CD4-positive, alpha-beta T cell (primary cell): ENCODE results near the gene PIAS4. TPM values are rescaled to one million over a fixed set of nuclear protein-coding genes. Genes with fewer than 3 reads are reported as not detected.

Source experiments
- ATAC-seq: fragments of 200-7000 bp; cut with Tn5 transposase; one replicate; pipeline ENCODE4 v1.10.0; 2022; ENCODE audit warnings: mild to moderate bottlenecking; ENCODE audit not compliant: poor library complexity
- CTCF ChIA-PET: fragments of 350-600 bp; sonication (Branson Sonifier 250); formaldehyde crosslinking; loops from one replicate; lab custom pipeline; 2021; ENCODE audit warnings: antibody characterized with exemption, inconsistent platforms; lab: Charles Lee
- POLR2A ChIA-PET: fragments of 350-600 bp; sonication (Branson Sonifier 250); formaldehyde crosslinking; loops from one replicate; lab custom pipeline; 2021; ENCODE audit warnings: antibody characterized with exemption, inconsistent platforms; lab: Charles Lee
- DNase-seq, 14 experiments: peaks; one replicate each; pipeline ENCODE4 v3.0.0-alpha.2; 2013 to 2020; ENCODE audit warnings: mixed read lengths in 2 of 14
- H3K27ac ChIP-seq, 2 donors: one replicate each; pipeline versions ENCODE4 v1.5.1 to v1.7.0; 2013; ENCODE audit warnings: low read length in 2 of 2, low read depth in 1 of 2, mild to moderate bottlenecking in 1 of 2
- H3K27me3 ChIP-seq, 2 experiments: 1 replicate in 1 of 2; 2 replicates in 1 of 2; pipeline versions ENCODE4 v1.6.1 to v1.7.0; 2013; ENCODE audit warnings: low read length in 2 of 2, control low read depth in 1 of 2, mild to moderate bottlenecking in 1 of 2, moderate library complexity in 1 of 2; ENCODE audit not compliant: insufficient read depth in 2 of 2, control insufficient read depth in 1 of 2
- H3K36me3 ChIP-seq: one replicate; pipeline ENCODE4 v1.6.1; 2013; ENCODE audit warnings: low read length, control low read depth; ENCODE audit not compliant: insufficient read depth
- H3K4me1 ChIP-seq: one replicate; pipeline ENCODE4 v1.6.1; 2013; ENCODE audit warnings: low read length, control low read depth; ENCODE audit not compliant: insufficient read depth
- H3K4me3 ChIP-seq: one replicate; pipeline ENCODE4 v1.5.1; 2013; ENCODE audit warnings: mild to moderate bottlenecking, low read length, moderate library complexity
- H3K9me3 ChIP-seq, 2 experiments: 1 replicate in 1 of 2; 2 replicates in 1 of 2; pipeline versions ENCODE4 v1.6.1 to v1.7.0; 2013; ENCODE audit warnings: low read length in 2 of 2, mild to moderate bottlenecking in 2 of 2, control low read depth in 1 of 2, moderate library complexity in 1 of 2; ENCODE audit not compliant: control insufficient read depth in 1 of 2, insufficient read depth in 1 of 2
- H3K27ac Mint-ChIP-seq: one replicate; pipeline ENCODE4 v1.8.0; 2020; ENCODE audit warnings: mixed read lengths
- H3K27me3 Mint-ChIP-seq: one replicate; pipeline ENCODE4 v1.8.0; 2021; ENCODE audit warnings: mixed read lengths
- H3K36me3 Mint-ChIP-seq: one replicate; pipeline ENCODE4 v1.8.0; 2021; ENCODE audit warnings: low read depth, mixed read lengths
- H3K4me1 Mint-ChIP-seq: one replicate; pipeline ENCODE4 v1.8.0; 2021; ENCODE audit warnings: low read depth, mixed read lengths
- H3K4me3 Mint-ChIP-seq: one replicate; pipeline ENCODE4 v1.8.0; 2020; ENCODE audit warnings: mild to moderate bottlenecking, mixed read lengths
- H3K9me3 Mint-ChIP-seq: one replicate; pipeline ENCODE4 v1.8.0; 2020; ENCODE audit warnings: mixed read lengths
- CTCF ChIP-seq: fragments of 200-600 bp; IDR thresholded peaks from one replicate; pipeline ENCODE4 v1.8.0; 2022; ENCODE audit warnings: antibody characterized with exemption, mild to moderate bottlenecking
- intact Hi-C, 2 experiments: fragments of 100-400 bp; cut with DNase I in 1 of 2; cut with micrococcal nuclease in 1 of 2; formaldehyde crosslinking; loops; one replicate each; pipeline versions ENCODE4 v1.15.1 to v1.9.0; 2023 to 2025; cut with DNase I, micrococcal nuclease
- total RNA-seq, 174 experiments: library from RNA in 2 of 174; stranded (reverse) in 2 of 174; gene quantifications; one replicate each; pipeline ENCODE4 v1.2.3 and lab custom pipeline; 2021 to 2026

Gene PIAS4
- total RNA-seq, 2 experiments from 2014 or later = 14.5 to 16.5 TPM

DNA sequence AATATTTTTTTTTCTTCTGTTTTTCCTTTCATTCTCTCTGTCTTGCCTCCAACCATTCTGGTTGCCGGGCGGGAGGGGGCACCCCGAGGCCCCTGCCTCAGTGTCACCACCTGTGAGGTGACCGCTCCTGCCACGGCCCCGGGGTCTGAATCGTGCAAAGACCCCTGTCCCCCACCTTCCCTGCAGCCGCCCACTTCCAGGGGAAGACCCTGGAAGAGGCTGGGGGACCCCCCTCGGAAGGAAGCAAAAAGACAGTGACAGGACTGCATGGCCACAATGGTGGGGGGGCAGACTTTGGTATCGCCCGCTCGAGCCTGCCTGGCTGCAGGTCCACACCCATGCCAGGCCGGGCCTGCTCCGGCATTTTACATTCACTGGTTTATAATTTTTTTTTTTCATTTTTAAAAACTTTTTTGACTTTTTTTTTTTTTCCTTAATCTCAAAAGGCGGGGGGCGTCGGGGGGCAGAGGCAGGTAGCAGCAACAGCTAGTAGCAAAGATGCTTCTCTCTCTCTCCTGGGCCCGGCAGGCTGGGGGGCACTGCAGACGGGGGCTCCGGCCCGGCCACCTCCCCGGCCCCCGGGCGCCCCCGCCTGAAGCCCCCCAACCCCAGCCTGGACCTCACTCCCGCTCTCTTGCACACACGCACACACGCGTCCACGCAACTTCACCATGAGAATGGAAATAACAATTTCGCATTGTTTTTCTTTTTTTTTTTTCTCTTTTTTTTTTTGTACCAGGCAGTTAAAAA lies 36.6 kb downstream of the PIAS4 start:
- Mint-ChIP-seq H3K27me3 (no peaks in the 10 kb centered on the region), H3K4me3 (no peak overlapping the region), H3K27ac (no peak overlapping the region), H3K4me1 (peaks cover 7% of the 10 kb centered on the region), H3K9me3 (no peaks in the 10 kb centered on the region), H3K36me3 (peaks cover 29% of the 10 kb centered on the region)
- CTCF ChIA-PET = interaction anchor here (0.7 kb wide), 1 partner anchor 32 kb away, joined by 5 read pairs; no protein-coding TSS in a partner anchor
- TF ChIP-seq CTCF = no peak
- Histone ChIP-seq H3K4me3 (no peak overlapping the region), H3K27me3 (no peaks in the 10 kb centered on the region), H3K36me3 (peaks cover 41% of the 10 kb centered on the region), H3K27ac (no peak overlapping the region), H3K4me1 (peaks cover 15% of the 10 kb centered on the region), H3K9me3 (no peaks in the 10 kb centered on the region)
- POLR2A ChIA-PET = no interaction called here
- intact Hi-C loops = no loop called here
- ATAC-seq (no peak), DNase-seq (no peak)

- Mint-ChIP-seq H3K27me3 (no peaks in the 10 kb centered on the region), H3K9me3 (no peaks in the 10 kb centered on the region), H3K4me3 (no peak overlapping the region), H3K4me1 (peaks cover 13% of the 10 kb centered on the region), H3K36me3 (peaks cover 36% of the 10 kb centered on the region), H3K27ac (peak overlapping the region; percentile 92)
- ATAC-seq (no peak), DNase-seq (no peak)
- H3K27me3 ChIP-seq = no peaks in the 10 kb centered on the region
- no peak for TF ChIP-seq CTCF
- peaks cover 20% of the 10 kb centered on the region for H3K4me1 ChIP-seq
- H3K9me3 ChIP-seq = no peaks in the 10 kb centered on the region
- no peak overlapping the region for H3K27ac ChIP-seq
- peaks cover 49% of the 10 kb centered on the region for H3K36me3 ChIP-seq
- ChIA-PET POLR2A (interaction anchor here (0.8 kb wide), 1 partner anchor 44 kb away, joined by 3 read pairs; no protein-coding TSS in a partner anchor), CTCF (interaction anchor here (0.7 kb wide), 1 partner anchor 33 kb away, joined by 5 read pairs; no protein-coding TSS in a partner anchor)
- intact Hi-C loops = no loop called here
- H3K4me3 ChIP-seq = no peak overlapping the region
Observed at GRCh38 chr19:4044990-4045465, 37.5 kb downstream of the PIAS4 start.

- Histone ChIP-seq H3K27ac (no peak overlapping the region), H3K4me3 (no peak overlapping the region), H3K27me3 (no peaks in the 10 kb centered on the region), H3K4me1 (peaks cover 20% of the 10 kb centered on the region), H3K9me3 (no peaks in the 10 kb centered on the region), H3K36me3 (peaks cover 52% of the 10 kb centered on the region)
- intact Hi-C loops = no loop called here
- peak overlapping the region; percentile 92 for H3K27ac Mint-ChIP-seq
- POLR2A ChIA-PET = interaction anchor here (0.8 kb wide), 1 partner anchor 44 kb away, joined by 3 read pairs; no protein-coding TSS in a partner anchor
- no peak overlapping the region for H3K4me3 Mint-ChIP-seq
- peaks cover 20% of the 10 kb centered on the region for H3K4me1 Mint-ChIP-seq
- no peaks in the 10 kb centered on the region for H3K9me3 Mint-ChIP-seq
- peaks cover 38% of the 10 kb centered on the region for H3K36me3 Mint-ChIP-seq
- no peak for ATAC-seq
- TF ChIP-seq CTCF = no peak
- CTCF ChIA-PET = no interaction called here
- DNase-seq = no peak
- no peaks in the 10 kb centered on the region for H3K27me3 Mint-ChIP-seq
Observed at GRCh38 chr19:4045597-4046361, 38.2 kb downstream of the PIAS4 start.
